Bone marrow (tissue), 2 donors: ENCODE measurements around the gene ERC2.

Source experiments
- DNase-seq, 2 donors: peaks; one replicate each; lab custom pipeline; 2025; lab: John Stamatoyannopoulos, UW

Gene ERC2

GRCh38 chr3:55716044-55716443 lies 752.2 kb downstream of the ERC2 start:
- no peak for DNase-seq

GRCh38 chr3:55714057-55714456 lies 754.2 kb downstream of the ERC2 start:
- DNase-seq = no peak

GRCh38 chr3:55711646-55712045 lies 756.6 kb downstream of the ERC2 start:
- no peak for DNase-seq

- no peak for DNase-seq
Measured at GRCh38 chr3:55709411-55710012, 758.8 kb downstream of the ERC2 start.

GRCh38 chr3:55708921-55709320 lies 759.3 kb downstream of the ERC2 start:
- DNase-seq = no peak

- DNase-seq = no peak
Measured at GRCh38 chr3:55708242-55708641, 760.0 kb downstream of the ERC2 start.

DNA sequence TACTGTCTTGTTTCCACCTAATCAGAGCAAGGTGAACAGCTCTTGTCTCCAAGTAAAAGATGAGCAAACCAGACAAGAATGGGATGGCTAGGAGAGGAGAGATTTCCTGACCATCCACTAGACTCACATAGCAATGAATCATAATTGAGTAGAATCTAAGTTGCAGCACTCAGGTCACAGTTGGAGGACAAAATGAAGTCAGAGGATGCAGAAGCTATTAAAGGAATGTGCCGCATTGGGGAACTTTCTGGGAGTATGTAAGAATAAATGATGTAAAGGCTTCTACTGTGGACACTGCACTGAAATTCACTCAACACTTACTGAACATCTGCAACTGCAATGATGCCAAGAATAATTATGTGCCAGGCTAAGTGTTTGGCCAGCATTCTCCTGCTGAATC lies 763.7 kb downstream of the ERC2 start:
- DNase-seq = no peak

GRCh38 chr3:55702822-55703221 lies 765.4 kb downstream of the ERC2 start:
- no peak for DNase-seq

DNA sequence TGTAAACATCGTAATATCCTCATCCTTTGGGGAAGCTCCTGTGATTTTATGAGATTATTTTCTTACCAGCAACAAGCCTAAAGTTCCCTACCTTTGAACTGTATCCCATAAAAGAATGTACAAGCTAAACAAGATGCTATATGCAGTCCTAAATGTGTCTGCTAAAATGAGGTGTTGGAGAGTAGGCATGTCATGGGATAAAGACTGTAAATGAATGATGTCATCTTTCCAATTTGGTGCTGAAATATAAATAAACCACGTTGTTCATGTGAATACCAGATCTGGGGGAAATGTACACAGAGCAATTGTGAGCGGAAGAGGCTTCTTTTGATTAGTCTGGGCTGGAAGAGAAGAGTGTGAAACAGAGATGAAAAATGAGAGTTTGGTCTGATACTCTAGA lies 766.3 kb downstream of the ERC2 start:
- DNase-seq = no peak

DNA sequence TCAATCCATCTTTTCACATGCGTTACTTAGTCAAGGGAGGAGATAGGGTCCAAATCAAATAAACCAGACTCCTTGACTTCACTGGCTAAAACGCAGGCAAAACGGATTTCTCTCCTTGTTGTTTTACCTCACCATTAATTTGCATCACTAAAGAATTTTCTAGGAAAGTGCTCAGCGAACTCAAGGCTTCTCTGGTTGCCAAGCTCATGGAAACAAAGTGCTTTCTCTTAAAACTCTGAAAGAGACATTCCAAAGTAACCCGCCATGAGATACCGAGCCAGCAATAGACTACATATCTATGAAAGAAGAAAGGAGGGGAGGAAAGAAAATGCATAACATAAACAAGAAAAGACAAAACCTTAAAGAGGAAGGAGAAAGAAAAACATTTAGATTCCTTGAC lies 769.4 kb downstream of the ERC2 start:
- no peak for DNase-seq

GRCh38 chr3:55697177-55697865 lies 770.9 kb downstream of the ERC2 start:
- DNase-seq = no peak

DNA sequence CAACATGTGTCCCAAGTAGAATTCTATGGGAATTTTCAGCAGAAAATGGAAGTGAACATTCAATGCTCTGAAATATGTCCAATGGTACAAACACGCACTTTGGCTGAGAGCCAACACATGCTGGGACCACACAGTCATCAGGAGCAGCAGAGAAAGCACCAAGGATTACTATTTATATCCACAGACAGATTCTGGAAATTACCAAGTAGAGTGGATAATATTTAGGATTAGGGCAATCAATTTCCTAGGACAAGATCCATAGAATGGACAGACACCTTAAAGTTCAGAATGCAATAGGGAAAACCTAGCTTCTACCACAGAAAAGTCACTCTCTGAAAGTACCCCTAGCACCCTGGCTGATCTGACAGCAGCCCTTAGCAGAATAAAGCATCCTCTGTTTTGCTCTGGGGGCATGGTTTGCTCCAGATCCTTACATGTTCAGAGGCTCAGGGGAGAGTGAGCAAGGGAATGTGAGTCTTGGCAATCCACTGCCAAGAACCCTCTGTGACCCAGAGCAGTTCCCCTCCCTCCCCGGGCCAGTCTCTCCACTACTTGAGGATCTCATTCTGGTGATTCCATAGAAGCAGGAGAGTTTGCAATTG lies 775.2 kb downstream of the ERC2 start:
- DNase-seq = no peak

- DNase-seq = no peak
Measured at GRCh38 chr3:55692295-55692956, 775.8 kb downstream of the ERC2 start.

- DNase-seq = no peak
Measured at GRCh38 chr3:55691141-55691540, 777.1 kb downstream of the ERC2 start.

DNA sequence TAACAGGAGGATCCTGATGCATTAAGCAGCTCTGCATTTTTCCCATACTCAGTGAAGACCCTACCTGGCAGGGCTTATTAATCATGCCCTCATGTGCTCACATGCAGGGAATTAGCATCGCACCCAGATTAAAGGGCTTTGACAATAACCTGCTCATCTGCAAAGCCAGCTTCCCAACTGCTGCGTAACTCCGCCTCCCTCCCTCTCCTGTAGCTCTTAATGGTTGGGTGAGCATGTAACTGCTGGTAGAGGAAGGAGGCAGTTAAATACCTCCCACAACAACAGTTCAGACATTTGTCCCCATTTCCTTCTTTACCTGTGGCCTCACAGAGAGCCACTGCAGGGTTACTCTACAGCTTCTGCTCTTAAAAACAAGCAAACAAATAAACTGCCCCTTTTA lies 777.5 kb downstream of the ERC2 start:
- no peak for DNase-seq

GRCh38 chr3:55690177-55690576 lies 778.1 kb downstream of the ERC2 start:
- no peak for DNase-seq

DNA sequence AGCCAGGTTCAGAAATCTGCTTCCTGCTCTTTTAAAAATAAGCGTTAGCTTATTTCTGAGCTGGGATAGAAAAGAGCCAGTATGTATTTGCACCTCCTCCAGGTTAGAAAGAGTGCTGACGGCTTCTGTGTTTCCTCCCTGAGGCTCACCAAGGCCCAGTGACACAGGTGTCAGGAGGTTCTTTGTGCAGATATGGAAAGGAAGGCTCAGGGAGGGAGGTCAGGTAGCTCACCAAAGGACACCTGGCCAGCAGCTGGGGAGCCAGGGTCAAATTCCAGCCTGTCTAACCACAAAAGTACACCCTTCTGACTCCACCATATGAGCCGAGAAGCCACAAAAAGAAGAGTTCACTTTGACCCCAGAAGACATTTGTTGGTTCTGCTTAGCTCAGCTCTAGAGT lies 780.1 kb downstream of the ERC2 start:
- DNase-seq = no peak

DNA sequence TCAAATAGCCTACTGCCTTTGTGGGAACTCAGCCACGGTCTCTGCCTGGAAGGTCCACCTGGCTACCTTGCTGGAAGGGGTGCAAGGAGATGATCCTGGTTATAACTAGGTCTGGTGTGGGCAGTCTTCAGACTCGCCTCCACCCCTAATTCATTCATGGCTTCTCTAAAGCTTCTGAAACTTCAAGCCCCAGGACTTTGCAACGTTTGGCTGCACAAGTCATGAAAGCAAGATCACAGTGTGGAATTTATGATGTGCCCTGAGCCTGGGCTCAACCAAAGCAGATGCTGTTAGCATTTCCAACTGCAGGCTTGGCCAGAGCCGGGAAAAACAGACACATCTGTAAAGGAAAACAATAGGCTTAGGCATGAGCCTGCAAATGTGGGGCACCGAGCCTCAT lies 780.7 kb downstream of the ERC2 start:
- no peak for DNase-seq

GRCh38 chr3:55686426-55687254 lies 781.6 kb downstream of the ERC2 start:
- DNase-seq = no peak

GRCh38 chr3:55683666-55684270 lies 784.5 kb downstream of the ERC2 start:
- no peak for DNase-seq

- no peak for DNase-seq
Measured at GRCh38 chr3:55682461-55682860, 785.8 kb downstream of the ERC2 start.
